ENCODE measurements around the gene TBL3. TPM values are rescaled to one million over a fixed set of nuclear protein-coding genes. Genes with fewer than 3 reads are reported as not detected.

The TBL3 gene
- total RNA-seq, 1 donor from 2014 or later, result 17.5 TPM

DNA sequence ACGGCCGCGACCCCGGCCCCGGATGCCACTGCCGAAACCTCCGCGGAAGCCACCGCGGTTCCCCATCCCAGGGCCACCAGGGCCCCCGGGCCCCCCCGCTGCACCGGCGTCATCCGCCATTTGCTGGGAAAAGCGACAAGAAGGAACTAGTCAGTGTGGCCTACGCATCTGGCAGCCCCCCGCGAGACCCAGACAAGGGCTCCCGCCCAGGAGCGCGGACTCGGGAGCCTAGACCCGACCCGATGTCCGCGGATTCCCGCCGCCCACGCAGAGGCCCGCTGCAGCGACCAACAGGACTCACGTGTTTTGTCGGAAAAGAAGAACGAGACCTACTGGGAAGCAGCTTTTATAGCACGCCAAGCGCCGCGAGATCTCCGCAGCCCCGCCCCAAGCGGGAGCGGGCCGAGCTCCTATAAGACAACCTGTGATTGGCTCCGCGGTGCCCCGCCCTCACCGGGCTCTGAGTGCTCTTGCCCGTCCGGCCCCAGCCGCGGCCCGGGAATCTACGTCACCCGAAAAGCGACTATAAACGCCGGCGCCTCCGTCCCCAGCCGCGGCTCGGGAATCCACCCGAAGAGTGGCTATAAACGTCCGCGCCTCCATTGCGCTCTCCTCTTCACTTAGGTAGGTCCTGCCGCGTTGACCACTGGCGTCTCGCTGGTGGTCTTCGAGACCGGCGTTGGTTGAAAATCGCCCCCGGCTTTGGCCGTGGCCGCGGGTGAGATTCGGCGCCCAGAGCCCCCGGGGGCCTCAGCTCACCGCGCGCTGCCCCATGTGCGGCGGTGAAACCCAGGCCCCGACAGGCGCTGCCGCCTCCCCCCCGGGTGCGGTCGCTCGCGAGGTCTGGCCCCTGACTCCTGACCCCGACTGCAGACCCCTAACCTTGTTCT is 7.1 kb upstream of the TBL3 start, which contains the start of gene RPS2:
RPS2 (minus strand) TSS at position 321 of the 890 bp plus-strand sequence; CDS start at position 120, 201 bp downstream.
- peak; percentile 98 for DNase-seq

DNA sequence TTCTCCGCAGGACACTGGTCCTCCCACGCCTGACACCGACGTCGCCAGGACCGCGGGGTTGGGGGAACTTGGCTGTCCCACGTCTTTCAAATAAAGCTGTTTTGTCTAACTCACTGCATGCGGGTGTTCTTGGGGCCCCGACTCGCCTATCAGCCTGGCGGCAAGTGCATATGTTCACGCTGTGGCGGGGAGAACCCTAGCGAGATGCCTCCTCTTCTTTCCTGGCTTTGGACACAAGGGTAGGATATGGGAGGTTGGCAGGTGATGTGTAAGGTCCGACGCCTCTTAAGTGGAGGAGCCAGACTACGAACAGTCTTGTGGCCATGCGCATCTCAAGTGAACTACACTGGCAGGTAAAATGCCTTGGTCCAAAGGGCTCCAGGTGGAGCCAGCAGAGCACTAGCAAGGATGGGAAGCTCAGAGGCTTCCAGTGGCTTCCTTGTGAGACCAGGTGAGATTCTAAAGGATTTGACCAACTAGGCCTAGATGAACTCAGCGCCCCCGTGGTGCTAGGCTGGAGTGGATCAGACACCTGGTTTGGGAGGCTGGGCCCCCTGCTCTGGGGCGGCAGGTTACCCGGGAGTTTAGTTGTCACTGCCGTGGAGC is 6.4 kb upstream of the TBL3 start:
- DNase-seq, result no peak

DNA sequence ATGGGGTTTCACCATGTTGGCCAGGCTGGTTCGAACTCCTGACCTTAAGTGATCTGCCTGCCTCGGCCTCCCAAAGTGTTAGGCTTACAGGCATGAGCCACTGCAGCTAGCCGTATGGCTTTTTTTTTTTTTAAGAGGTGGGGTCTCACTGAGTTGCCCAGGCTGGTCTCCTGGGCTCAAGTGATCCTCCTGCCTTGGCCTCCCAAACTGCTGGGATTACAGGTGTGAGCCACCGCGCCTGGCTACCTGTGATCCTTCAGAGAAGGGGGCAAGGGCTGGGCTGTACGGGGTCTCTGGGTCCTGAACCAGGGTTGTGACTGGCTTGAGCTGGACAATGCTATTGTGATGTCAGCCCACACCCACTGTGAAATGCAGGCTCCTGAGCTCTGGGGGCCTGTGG is 5.4 kb upstream of the TBL3 start, which contains the start of gene RNF151:
RNF151 (plus strand) TSS at position 397 of the 400 bp plus-strand sequence. CDS start 26 bp downstream, outside the sequence.
- DNase-seq, result no peak

DNA sequence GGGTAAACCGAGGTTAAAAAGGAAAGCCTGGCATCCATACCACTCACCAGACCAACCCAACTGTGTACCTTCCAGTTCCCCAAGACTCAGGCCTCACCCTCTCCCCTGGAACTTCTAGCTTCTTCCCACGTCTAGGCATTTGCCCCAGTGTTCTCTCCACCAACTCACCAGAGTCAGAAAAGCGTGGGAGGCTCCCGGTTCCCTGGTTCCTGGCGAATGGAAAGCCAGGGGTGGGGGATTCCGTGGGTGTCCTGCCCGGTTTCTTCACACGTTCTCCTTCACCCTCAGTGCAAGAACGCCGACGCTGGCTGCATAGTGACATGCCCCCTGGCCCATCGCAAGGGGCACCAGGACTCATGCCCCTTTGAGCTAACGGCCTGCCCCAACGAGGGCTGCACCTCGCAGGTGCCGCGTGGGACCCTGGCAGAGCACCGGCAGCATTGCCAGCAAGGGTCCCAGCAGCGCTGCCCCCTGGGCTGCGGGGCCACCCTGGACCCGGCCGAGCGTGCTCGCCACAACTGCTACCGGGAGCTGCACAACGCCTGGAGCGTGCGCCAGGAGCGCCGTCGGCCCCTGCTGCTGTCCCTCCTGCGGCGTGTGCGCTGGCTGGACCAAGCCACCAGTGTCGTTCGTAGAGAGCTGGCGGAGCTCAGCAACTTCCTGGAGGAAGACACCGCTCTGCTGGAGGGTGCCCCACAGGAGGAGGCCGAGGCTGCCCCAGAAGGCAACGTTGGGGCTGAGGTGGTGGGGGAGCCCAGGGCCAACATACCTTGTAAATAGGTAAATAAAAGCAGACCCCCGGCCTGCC is 3.5 kb upstream of the TBL3 start:
- DNase-seq, result no peak

DNA sequence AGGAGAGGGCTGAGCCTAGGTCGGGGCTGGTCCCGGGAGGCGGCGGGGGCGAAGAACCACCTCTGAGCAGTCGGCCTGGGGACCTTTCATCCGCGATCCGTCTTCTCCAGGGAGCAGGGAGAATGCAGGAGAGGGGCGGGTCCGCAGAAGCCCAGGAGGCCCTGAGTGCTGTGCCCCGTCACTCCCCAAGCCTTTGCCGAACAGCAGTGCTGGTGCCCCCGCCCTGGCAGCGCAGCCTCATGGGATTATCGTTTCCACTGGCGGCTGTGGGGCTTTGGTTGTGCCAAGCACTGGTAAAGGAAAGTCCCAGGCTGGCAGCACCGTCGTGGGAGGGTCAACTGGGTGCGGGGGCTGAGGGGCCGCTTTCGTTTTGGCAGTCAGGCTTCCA is 631 bp downstream of the TBL3 start:
- no peak for DNase-seq

DNA sequence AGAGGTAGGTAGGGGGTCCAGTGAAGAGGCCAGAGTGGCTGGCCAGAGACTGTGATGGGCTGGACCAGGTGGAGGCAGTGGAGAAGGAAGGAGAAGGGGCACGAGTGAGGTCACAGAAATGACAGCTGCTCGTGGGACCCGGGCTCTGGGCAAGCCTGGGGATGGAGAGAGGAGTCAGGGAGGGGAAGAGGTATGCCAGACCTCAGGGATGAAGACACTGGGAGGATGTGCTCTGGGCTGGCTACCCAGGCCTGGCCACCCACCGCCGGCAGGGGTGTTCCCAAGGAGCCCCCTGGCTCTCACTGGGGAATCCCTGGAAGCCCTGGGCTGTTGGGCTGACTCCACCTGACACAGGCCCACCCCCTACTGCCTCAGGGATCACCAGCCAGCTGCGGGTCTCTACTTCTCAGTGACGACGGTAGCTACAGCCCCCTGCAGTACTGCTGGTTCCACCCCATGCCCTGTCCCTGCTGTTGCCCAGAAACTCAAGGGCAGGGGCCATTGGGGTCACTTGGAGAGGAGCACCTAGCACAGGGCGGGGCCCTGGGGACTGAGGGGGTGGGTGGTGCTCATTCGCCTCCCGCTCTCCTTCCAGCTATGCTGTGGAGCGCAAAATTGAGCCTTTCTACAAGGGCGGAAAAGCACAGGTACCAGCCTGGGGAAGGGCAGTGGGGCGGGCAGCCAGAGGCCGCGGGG is 1.8 kb downstream of the TBL3 start:
- DNase-seq, result no peak

DNA sequence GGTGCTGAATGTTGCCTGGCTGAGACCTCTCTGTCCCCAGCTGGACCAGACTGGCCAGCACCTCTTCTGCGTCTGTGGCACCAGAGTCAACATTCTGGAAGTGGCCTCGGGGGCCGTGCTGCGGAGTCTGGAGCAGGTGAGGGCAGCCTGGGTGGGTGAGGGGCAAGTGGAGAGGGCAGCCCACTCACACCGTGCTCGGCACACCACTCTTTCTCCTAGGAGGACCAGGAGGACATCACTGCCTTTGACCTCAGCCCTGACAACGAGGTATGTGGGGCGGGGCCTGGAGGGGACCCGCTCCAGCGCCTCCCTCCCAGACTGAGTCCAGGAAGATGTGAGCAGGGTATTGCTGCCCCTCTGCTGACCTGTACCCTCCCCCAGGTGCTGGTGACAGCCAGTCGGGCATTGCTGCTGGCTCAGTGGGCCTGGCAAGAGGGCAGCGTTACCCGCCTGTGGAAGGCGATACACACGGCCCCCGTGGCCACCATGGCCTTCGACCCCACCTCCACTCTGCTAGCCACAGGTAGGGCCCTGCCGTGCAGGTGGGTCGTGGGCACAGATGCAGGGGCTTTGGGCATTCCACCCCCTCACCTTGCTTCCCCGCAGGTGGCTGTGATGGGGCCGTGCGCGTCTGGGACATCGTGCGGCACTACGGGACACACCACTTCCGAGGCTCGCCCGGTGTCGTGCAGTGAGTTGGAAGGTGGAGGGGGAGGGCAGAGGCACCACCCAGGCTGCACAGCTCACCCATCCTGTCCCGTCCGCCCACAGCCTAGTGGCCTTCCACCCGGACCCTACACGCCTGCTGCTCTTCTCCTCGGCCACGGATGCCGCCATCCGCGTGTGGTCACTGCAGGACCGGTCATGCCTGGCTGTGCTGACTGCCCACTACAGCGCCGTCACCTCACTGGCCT is 2.6 kb downstream of the TBL3 start:
- DNase-seq, result no peak

DNA sequence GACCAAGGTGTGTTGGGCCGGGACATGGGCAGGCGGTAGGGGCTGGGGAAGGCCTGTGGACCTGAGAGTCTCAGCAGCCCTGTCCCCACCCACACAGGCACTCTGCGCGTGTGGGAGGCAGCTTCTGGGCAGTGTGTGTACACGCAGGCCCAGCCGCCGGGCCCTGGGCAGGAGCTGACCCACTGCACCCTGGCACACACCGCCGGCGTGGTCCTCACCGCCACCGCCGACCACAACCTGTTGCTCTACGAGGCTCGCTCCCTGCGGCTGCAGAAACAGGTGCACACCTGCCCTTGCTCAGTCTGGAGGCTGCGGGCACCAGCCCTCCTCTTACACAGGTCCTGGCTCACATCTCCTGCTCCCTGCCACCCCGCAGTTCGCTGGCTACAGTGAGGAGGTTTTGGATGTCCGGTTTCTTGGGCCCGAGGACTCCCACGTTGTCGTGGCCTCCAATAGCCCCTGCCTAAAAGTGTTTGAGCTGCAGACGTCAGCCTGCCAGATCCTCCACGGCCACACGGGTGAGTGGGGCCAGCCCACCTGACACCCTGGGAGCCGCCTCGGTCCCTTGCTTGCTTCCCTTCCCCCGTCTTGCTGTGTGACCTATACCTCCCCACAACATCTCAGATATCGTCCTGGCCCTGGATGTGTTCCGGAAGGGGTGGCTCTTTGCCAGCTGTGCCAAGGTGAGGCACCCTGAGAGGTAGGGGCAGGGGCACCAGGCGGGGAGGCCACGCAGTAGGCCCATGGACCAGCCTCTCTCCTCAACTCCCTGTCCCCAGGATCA is 3.8 kb downstream of the TBL3 start:
- no peak for DNase-seq

DNA sequence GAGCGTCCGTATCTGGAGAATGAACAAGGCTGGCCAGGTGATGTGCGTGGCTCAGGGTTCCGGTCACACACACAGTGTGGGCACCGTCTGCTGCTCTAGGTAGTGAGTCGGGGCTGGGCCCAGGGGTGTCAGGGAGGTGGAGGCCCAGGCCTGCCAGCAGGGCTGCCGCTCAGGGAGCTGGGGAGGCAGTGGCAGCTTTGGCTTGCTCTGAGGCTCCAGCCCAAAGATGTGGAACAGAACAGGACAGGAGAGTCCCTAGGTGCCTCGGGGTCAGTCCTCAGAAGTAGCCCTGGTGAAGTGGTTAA is 4.3 kb downstream of the TBL3 start:
- no peak for DNase-seq

DNA sequence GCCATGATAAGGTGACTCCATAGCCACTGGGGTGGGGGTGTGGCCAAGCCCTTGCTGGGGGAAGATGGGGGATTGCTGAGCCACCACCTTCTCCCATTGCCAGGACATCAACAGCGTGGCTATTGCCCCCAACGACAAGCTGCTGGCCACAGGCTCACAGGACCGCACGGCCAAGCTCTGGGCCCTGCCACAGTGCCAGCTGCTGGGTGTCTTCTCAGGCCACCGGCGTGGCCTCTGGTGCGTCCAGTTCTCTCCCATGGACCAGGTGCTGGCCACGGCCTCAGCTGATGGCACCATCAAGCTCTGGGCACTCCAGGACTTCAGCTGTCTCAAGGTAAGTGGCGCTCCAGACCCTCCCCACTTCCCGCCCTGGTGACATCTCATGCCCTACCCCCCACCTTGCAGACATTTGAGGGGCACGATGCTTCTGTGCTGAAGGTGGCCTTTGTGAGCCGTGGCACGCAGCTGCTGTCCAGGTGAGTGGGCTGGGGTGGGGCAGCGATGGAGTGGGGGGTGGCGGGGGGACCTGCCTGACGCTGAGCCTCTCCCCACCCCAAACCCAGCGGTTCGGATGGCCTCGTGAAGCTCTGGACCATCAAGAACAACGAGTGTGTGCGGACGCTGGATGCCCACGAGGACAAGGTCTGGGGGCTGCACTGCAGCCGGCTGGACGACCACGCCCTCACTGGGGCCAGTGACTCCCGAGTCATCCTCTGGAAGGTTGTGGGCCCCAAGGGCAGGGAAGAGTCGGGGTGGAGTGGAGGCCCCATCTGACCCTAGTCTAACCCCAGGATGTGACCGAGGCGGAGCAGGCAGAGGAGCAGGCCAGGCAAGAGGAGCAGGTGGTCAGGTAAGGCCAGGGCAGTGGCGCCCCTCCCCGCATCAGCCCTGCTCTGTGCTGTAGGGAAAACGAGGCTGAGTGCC is 5.4 kb downstream of the TBL3 start:
- no peak for DNase-seq

DNA sequence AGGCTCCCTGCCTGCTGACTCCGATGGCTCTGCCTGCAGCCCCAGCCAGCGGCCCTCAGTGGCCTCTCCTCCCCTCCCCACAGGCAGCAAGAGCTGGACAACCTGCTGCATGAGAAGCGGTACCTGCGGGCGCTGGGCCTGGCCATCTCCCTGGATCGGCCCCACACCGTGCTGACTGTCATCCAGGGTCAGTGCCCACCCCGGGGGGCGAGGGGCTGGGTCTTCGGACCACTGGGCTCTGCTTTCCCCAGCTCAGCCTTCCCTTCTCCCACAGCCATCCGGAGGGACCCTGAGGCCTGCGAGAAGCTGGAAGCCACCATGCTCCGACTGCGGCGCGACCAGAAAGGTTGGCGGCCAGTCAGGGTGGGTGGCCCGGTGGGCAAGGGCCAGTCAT is 6.0 kb downstream of the TBL3 start:
- DNase-seq, result no peak

DNA sequence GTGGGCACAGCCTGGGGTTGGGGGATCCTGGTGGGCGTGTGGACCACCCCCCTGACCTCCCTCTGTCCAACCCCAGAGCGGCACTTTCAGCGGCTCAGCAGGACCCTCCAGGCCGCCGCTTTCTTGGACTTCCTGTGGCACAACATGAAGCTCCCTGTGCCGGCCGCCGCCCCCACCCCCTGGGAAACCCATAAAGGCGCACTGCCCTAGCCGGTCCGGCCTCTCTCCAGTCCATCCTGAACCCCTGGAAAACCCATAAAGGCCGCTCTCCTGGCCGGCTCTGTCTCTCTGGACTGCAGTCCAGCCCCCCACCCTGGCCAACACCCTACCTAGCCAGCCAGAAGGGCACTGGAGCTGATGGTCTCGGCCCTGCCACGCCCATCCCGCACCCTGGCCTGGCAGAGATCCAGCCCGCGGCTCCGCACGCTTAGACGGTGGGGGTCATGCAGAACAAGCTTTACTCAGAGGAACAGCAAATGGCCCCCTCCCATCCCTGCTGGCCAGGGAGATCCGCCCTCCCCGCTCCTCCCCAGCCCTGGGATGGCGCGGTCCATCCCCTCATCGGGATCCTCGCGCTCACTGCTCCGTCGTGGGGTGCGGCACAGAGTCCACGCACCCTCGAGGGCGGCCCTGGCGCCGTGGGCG is 6.7 kb downstream of the TBL3 start:
- DNase-seq, result no peak

DNA sequence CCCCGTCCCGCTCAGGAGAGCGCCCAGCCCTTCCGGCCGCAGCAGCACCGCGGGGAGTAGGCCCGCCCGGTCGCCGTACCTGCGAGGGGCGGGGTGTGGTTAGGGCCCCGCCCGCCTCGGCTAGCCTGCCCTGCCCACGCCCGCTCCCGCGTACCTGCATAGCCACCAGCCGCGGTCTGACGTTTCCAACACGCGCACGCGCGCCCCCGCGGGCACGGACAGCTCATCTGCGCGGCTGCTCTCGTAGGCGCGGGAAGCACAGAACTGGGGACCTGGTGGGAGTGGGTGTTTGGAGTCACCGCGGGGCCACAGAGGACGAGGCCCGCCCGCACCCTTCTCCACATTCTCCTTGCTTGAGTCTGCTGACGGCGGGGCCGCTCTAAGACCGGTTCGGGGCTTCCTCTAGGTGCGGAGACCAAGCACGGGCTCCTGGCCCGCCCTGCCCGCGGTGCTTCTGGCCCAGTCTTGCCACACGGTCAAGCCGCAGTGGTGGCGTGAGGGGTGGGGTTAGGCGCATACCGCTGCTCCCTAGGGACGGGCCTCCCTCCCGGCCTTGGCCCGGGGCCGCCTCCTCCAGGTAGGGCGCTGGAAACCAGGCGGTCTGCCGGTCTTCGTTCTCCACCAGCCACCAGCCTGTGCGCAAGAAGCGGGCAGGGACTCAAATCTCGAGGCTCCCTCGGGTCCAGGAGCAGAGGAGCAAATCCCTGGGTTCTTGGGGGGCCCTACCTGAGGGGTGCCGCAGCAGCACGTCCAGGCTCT is 7.6 kb downstream of the TBL3 start:
- DNase-seq, result no peak

DNA sequence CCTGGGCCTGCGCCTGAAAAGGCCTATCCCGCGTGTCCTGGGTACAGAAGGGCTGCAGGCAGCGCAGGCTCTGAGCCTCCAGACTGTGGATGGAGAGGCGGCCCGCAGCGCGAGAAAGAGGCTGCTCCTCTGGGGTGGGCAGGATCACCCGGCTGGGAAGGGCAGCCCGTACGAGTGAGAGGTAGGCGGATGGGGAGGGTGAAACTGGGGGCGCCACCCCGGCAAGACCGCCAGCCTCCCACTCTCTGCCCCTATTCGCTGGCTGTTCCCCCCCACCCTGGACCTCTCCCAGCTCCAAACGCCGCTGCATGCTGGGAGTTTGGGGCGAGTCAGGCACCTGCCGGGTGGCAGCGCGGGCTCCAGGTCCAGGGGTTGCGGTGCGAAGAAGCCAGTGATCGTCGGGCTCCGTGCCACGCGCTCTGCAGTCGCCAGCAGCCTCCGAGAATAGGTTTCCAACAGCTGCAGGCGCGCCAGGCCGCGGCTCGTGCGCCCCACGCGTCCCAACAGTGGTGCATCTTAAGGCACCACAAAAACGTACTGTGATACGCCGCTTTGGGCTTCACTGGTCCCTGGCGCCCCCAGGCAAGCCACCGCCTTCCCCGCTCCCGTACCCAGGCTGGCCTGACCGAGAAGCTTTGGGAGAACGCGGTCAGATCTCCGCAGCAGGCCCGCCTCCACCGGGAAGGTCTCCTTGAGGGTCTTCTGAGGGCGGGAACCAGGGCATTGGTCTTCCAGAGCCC is 8.3 kb downstream of the TBL3 start:
- no peak for DNase-seq

DNA sequence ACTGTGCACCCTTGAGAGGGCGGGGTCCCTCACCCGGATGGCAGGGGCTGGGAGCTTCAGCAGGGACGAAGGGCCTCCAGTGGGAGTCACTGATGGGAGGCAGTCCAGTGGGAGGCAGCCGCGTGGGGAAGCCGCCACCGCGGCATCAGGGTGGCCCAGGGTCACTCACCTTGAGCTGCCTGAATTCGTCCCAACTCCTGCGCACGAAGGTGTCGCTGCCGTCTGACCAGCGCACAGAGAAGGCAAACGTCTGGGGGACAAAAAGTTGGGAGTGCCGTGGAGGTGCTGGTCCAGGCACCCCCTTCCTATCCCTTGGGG is 8.9 kb downstream of the TBL3 start:
- no peak for DNase-seq

DNA sequence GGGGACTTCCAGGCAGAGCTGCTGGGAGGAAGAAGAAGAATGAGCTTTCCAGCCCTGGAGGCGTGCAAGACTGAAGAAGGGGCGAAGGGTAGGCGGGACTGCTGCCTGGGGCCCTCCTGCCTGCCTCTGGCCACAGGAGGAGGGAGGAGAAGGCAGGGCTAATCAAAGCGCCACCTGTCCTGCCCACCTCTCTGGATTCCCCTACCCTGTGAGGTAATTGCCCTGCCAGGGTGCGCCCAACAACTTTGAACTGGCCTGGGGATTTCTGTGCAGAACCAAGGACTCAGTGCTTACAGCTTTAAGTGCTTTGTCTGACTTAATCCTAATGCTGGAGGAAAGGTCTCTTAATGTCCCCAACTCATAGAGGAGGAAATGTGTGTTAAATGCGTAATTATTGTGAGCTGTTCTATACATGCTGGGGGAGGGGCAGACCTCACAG is 9.6 kb downstream of the TBL3 start, which contains the start of gene NOXO1:
NOXO1 (minus strand) TSS at position 72 of the 439 bp plus-strand sequence. CDS start 290 bp downstream, outside the sequence.
- DNase-seq, result no peak

DNA sequence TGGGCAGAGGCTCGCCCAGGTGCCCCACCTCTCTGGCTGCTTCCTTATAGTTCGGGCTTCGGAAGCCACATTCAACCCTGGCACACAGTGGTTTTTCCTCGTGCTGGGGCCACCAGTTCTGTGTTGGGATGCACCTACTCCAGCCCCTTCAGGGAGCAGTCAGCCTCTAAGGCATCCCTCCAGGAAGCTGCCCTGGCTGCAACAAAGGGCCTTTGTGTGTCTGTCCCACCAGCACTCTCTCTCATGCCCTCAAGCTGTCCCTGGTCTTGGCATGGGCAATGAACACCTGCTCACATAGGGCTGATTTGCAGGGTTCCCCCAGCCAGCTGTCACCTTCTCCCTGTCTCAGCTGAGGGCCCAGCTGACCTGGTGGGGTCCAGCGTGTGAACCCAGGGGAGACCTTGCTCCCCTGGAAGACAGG is 10.2 kb downstream of the TBL3 start:
- DNase-seq, result no peak

Measured in skin of body (tissue), 2 donors.